Mesenchymal stem cell (in vitro differentiated cells and primary cell): ENCODE data around the gene SPACA5.
A peak's percentile ranks its signal among the peaks of the same experiment; 100 is the strongest.
"Not testable (repeated sequence)": the region's sequence is repeated elsewhere in the genome, so short reads cannot be mapped to it uniquely, and the experiment has no call there.

ENCODE experiments used
- DNase-seq: peaks from one replicate; pipeline ENCODE4 v3.0.0-alpha.2; 2013
- H2AFZ ChIP-seq: one replicate; pipeline ENCODE4 v1.6.1; 2013; ENCODE audit warnings: low read depth, mild to moderate bottlenecking, control low read depth, inconsistent platforms, low read length, moderate library complexity
- H2AK5ac ChIP-seq: 2 replicates; pipeline ENCODE4 v1.6.1; 2013; ENCODE audit warnings: low read length, moderate library complexity, mild to moderate bottlenecking, inconsistent platforms; ENCODE audit not compliant: severe bottlenecking
- H2BK120ac ChIP-seq: one replicate; pipeline ENCODE4 v1.6.1; 2013; ENCODE audit warnings: low read depth, mild to moderate bottlenecking, inconsistent platforms, low read length, moderate library complexity
- H2BK12ac ChIP-seq, 2 experiments: one replicate each; pipeline ENCODE4 v1.6.1; 2013; ENCODE audit warnings: inconsistent platforms in 2 of 2, low read length in 2 of 2, mild to moderate bottlenecking in 2 of 2, moderate library complexity in 2 of 2, control low read depth in 1 of 2
- H2BK15ac ChIP-seq: one replicate; pipeline ENCODE4 v1.6.1; 2013; ENCODE audit warnings: mild to moderate bottlenecking, low read depth, inconsistent platforms; ENCODE audit not compliant: poor library complexity, severe bottlenecking
- H2BK5ac ChIP-seq: 2 replicates; pipeline ENCODE4 v1.6.1; 2013; ENCODE audit warnings: low read depth, mild to moderate bottlenecking, low read length, control low read depth, inconsistent platforms; ENCODE audit not compliant: poor library complexity, severe bottlenecking
- H3K14ac ChIP-seq, 2 experiments: one replicate each; pipeline ENCODE4 v1.6.1; 2013; ENCODE audit warnings: inconsistent platforms in 2 of 2, low read length in 2 of 2, control low read depth in 1 of 2, mild to moderate bottlenecking in 1 of 2, moderate library complexity in 1 of 2
- H3K18ac ChIP-seq, 2 experiments: one replicate each; pipeline ENCODE4 v1.6.1; 2013; ENCODE audit warnings: inconsistent platforms in 2 of 2, low read length in 2 of 2, control low read depth in 1 of 2, low read depth in 1 of 2, mild to moderate bottlenecking in 1 of 2
- H3K23ac ChIP-seq, 2 experiments: one replicate each; pipeline ENCODE4 v1.6.1; 2013; ENCODE audit warnings: inconsistent platforms in 2 of 2, low read length in 2 of 2, mild to moderate bottlenecking in 2 of 2, moderate library complexity in 2 of 2, control low read depth in 1 of 2
- H3K27ac ChIP-seq: 2 replicates; pipeline ENCODE4 v1.5.1; 2013; ENCODE audit warnings: mild to moderate bottlenecking, moderate library complexity, low read length, control low read depth, inconsistent platforms; ENCODE audit not compliant: poor library complexity, severe bottlenecking
- H3K27me3 ChIP-seq, 2 experiments: 2 replicates each; pipeline versions ENCODE4 v1.6.1 to v1.7.0; 2013; ENCODE audit warnings: low read length in 2 of 2, mild to moderate bottlenecking in 2 of 2, moderate library complexity in 2 of 2, control low read depth in 1 of 2, inconsistent platforms in 1 of 2; ENCODE audit not compliant: control insufficient read depth in 1 of 2, insufficient read depth in 1 of 2
- H3K36me3 ChIP-seq, 2 experiments: 2 replicates each; pipeline versions ENCODE4 v1.6.1 to v1.7.0; 2013; ENCODE audit warnings: low read length in 2 of 2, control low read depth in 1 of 2, inconsistent platforms in 1 of 2, low read depth in 1 of 2, mild to moderate bottlenecking in 1 of 2; ENCODE audit not compliant: insufficient read depth in 2 of 2, control insufficient read depth in 1 of 2
- H3K4ac ChIP-seq, 2 experiments: one replicate each; pipeline ENCODE4 v1.6.1; 2013; ENCODE audit warnings: inconsistent platforms in 2 of 2, low read length in 2 of 2, mild to moderate bottlenecking in 2 of 2, moderate library complexity in 2 of 2, control low read depth in 1 of 2, low read depth in 1 of 2
- H3K4me1 ChIP-seq: 2 replicates; pipeline ENCODE4 v1.6.1; 2013; ENCODE audit warnings: low read depth, low read length, control low read depth; ENCODE audit not compliant: control insufficient read depth, insufficient read depth
- H3K4me2 ChIP-seq: 2 replicates; pipeline ENCODE4 v1.6.1; 2013; ENCODE audit warnings: low read length, mild to moderate bottlenecking, inconsistent platforms; ENCODE audit not compliant: poor library complexity, severe bottlenecking
- H3K4me3 ChIP-seq, 2 experiments: 2 replicates each; pipeline versions ENCODE4 v1.5.1 to v1.7.0; 2013; ENCODE audit warnings: low read length in 2 of 2, mild to moderate bottlenecking in 2 of 2, control low read depth in 1 of 2, low read depth in 1 of 2; ENCODE audit not compliant: insufficient read depth in 1 of 2
- H3K79me1 ChIP-seq: replicated peaks from 2 replicates; pipeline ENCODE4 v1.6.1; 2013; ENCODE audit warnings: mild to moderate bottlenecking, control low read depth, low read length, inconsistent platforms; ENCODE audit not compliant: poor library complexity, severe bottlenecking
- H3K9ac ChIP-seq: 2 replicates; pipeline ENCODE4 v1.7.0; 2013; ENCODE audit warnings: mild to moderate bottlenecking, low read length, moderate library complexity
- H3K9me3 ChIP-seq: 2 replicates; pipeline ENCODE4 v1.7.0; 2013; ENCODE audit warnings: mild to moderate bottlenecking, low read length; ENCODE audit not compliant: control insufficient read depth
- H4K8ac ChIP-seq: one replicate; pipeline ENCODE4 v1.6.1; 2013; ENCODE audit warnings: inconsistent platforms, mild to moderate bottlenecking, low read length, moderate library complexity
- H4K91ac ChIP-seq: one replicate; pipeline ENCODE4 v1.6.1; 2013; ENCODE audit warnings: mild to moderate bottlenecking, low read length, inconsistent platforms
- WGBS: methylation state at CpG from one replicate; pipeline ENCODE4 v1.1.7; 2013; ENCODE audit warnings: mixed read lengths; 5-methylcytosine and 5-hydroxymethylcytosine counted together

Gene SPACA5

GRCh38 chrX:47961830-47962229, 45.0 kb upstream of the SPACA5 start:
- H3K23ac ChIP-seq, DNase-seq, H3K14ac ChIP-seq, H2AFZ ChIP-seq, H3K4me1 ChIP-seq, H2AK5ac ChIP-seq, H3K79me1 ChIP-seq, H3K27ac ChIP-seq, H3K9ac ChIP-seq, H3K36me3 ChIP-seq, H3K4ac ChIP-seq, H3K18ac ChIP-seq, H2BK120ac ChIP-seq, H4K8ac ChIP-seq, H2BK5ac ChIP-seq, H2BK12ac ChIP-seq, H3K27me3 ChIP-seq, H4K91ac ChIP-seq, H3K4me3 ChIP-seq, H2BK15ac ChIP-seq, H3K4me2 ChIP-seq: not testable (repeated sequence)
- peaks cover 53% of the 10 kb centered on the region for H3K9me3 ChIP-seq
- WGBS, result 94% methylated on average over 5 of the region's 6 CpGs

- H3K9ac ChIP-seq, result not testable (repeated sequence)
Measured at GRCh38 chrX:47965526-47965925, 41.3 kb upstream of the SPACA5 start.

GRCh38 chrX:47973235-47973634, 33.6 kb upstream of the SPACA5 start:
- H2AK5ac ChIP-seq, result no peak overlapping the region
- H3K14ac ChIP-seq, result no peak overlapping the region
- no peak overlapping the region for H2BK5ac ChIP-seq
- WGBS, result 89% methylated on average over 3 of the region's 3 CpGs
- H3K4me1 ChIP-seq, result no peaks in the 10 kb centered on the region
- no peak overlapping the region for H2BK12ac ChIP-seq
- peak overlapping the region in 1 of 2 experiments; percentile 36 for H3K4me3 ChIP-seq
- H3K79me1 ChIP-seq, result no peaks in the 10 kb centered on the region
- no peak overlapping the region for H3K18ac ChIP-seq
- no peak overlapping the region for H4K8ac ChIP-seq
- no peaks in the 10 kb centered on the region for H3K27me3 ChIP-seq
- H3K4ac ChIP-seq, result no peak overlapping the region
- H3K27ac ChIP-seq, result no peak overlapping the region
- H3K9me3 ChIP-seq, result peaks cover 99% of the 10 kb centered on the region
- no peak overlapping the region for H3K23ac ChIP-seq
- no peak for DNase-seq
- H2AFZ ChIP-seq, result no peak overlapping the region
- H2BK15ac ChIP-seq, result no peak overlapping the region
- peaks cover 17 to 18% of the 10 kb centered on the region in 2 experiments for H3K36me3 ChIP-seq
- no peak overlapping the region for H3K4me2 ChIP-seq
- no peak overlapping the region for H2BK120ac ChIP-seq
- no peak overlapping the region for H3K9ac ChIP-seq
- no peak overlapping the region for H4K91ac ChIP-seq

More at GRCh38 chrX:47965526-47965925, 41.3 kb upstream of the SPACA5 start:
- H2BK5ac ChIP-seq, H3K14ac ChIP-seq, H3K27ac ChIP-seq, H2BK120ac ChIP-seq, H3K36me3 ChIP-seq, H3K79me1 ChIP-seq, H3K18ac ChIP-seq, H3K4me3 ChIP-seq, H3K23ac ChIP-seq, H3K4me2 ChIP-seq, H4K91ac ChIP-seq, H2AFZ ChIP-seq, H4K8ac ChIP-seq, H2BK15ac ChIP-seq, H3K27me3 ChIP-seq, H3K4me1 ChIP-seq, H2BK12ac ChIP-seq, H2AK5ac ChIP-seq, H3K4ac ChIP-seq, DNase-seq: not testable (repeated sequence)
- 85% methylated on average over 11 of the region's 14 CpGs for WGBS
- H3K9me3 ChIP-seq, result peaks cover 72% of the 10 kb centered on the region

- no peak for DNase-seq
- no peak overlapping the region for H4K8ac ChIP-seq
Measured at GRCh38 chrX:47976254-47977151, 30.3 kb upstream of the SPACA5 start.

More at GRCh38 chrX:47976254-47977151, 30.3 kb upstream of the SPACA5 start:
- Histone ChIP-seq H3K18ac (no peak overlapping the region), H2BK12ac (no peak overlapping the region), H2AFZ (no peak overlapping the region), H2BK120ac (no peak overlapping the region), H3K36me3 (peaks cover 20 to 45% of the 10 kb centered on the region in 2 experiments), H3K4me3 (peak overlapping the region in 1 of 2 experiments; percentile 43), H3K27ac (no peak overlapping the region), H2AK5ac (no peak overlapping the region), H3K4me2 (no peak overlapping the region), H3K23ac (no peak overlapping the region), H3K27me3 (no peaks in the 10 kb centered on the region), H3K9ac (no peak overlapping the region), H3K4ac (no peak overlapping the region), H4K91ac (no peak overlapping the region), H3K9me3 (peaks cover 100% of the 10 kb centered on the region), H3K79me1 (no peaks in the 10 kb centered on the region), H2BK15ac (no peak overlapping the region), H3K4me1 (no peaks in the 10 kb centered on the region), H2BK5ac (no peak overlapping the region), H3K14ac (no peak overlapping the region)
- no CpG with 5 or more reads among the region's 6 CpGs for WGBS
